OCI-LY3 (cell line): ENCODE results near the gene FOLR1.

ENCODE experiments used
- H2AFZ ChIP-seq: fragments of 200-600, 300-600 bp; shearing (Covaris generic); 2 replicates; pipeline ENCODE4 v1.6.0; 2014; ENCODE audit warnings: antibody characterized with exemption, low read depth, low read length
- H3K27ac ChIP-seq: fragments of 200-600, 300-600 bp; sonication (generic); 2 replicates; pipeline ENCODE4 v1.5.1; 2014; ENCODE audit warnings: mild to moderate bottlenecking, low read length, moderate library complexity, mixed read lengths
- H3K27me3 ChIP-seq: fragments of 200-600, 300-600 bp; sonication (generic); 2 replicates; pipeline ENCODE4 v1.6.1; 2014; ENCODE audit warnings: low read depth, low read length, mixed read lengths
- H3K36me3 ChIP-seq: fragments of 200-600, 300-600 bp; sonication (generic); replicated peaks from 2 replicates; pipeline ENCODE3; 2014; ENCODE audit warnings: low read depth, low read length, mixed read lengths
- H3K4me1 ChIP-seq: fragments of 300-600, 200-600 bp; sonication (generic); 2 replicates; pipeline ENCODE4 v1.6.1; 2014; ENCODE audit warnings: low read length, mixed read lengths
- H3K4me2 ChIP-seq: fragments of 200-600, 300-600 bp; sonication (generic); 2 replicates; pipeline ENCODE4 v1.6.1; 2014; ENCODE audit warnings: low read length, mixed read lengths
- H3K4me3 ChIP-seq: fragments of 300-600, 200-600 bp; sonication (generic); 2 replicates; pipeline ENCODE4 v1.5.1; 2014; ENCODE audit warnings: antibody characterized with exemption, mild to moderate bottlenecking, low read length, moderate library complexity
- H3K79me2 ChIP-seq: fragments of 300-600, 200-600 bp; shearing (Covaris generic); 2 replicates; pipeline ENCODE4 v1.6.1; 2014; ENCODE audit warnings: mild to moderate bottlenecking, low read length, mixed read lengths
- H3K9ac ChIP-seq: fragments of 300-600, 200-600 bp; shearing (Covaris generic); 2 replicates; pipeline ENCODE4 v1.6.0; 2014; ENCODE audit warnings: mild to moderate bottlenecking, low read length, moderate library complexity
- H3K9me3 ChIP-seq: fragments of 200-600, 300-600 bp; shearing (Covaris generic); 2 replicates; pipeline ENCODE4 v1.6.1; 2014; ENCODE audit warnings: low read length, mixed read lengths; ENCODE audit not compliant: insufficient read depth
- H4K20me1 ChIP-seq: fragments of 200-600, 300-600 bp; sonication (generic); 2 replicates; pipeline ENCODE4 v1.6.1; 2016; ENCODE audit warnings: low read length, mixed read lengths; ENCODE audit not compliant: insufficient read depth
- EZH2phosphoT487 ChIP-seq: fragments of 200-600 bp; shearing (Covaris generic); IDR thresholded peaks from 2 replicates; pipeline ENCODE4 v1.6.1; 2018; ENCODE audit warnings: antibody characterized with exemption, mixed run types, low read depth
- TF ChIP-seq, protein P1 (sequence below): fragments of 200-600, 300-600 bp; sonication (generic); IDR thresholded peaks from 2 replicates; pipeline ENCODE4 v1.5.1; 2014; ENCODE audit warnings: antibody characterized with exemption, low read length, low read depth

The FOLR1 gene

DNA sequence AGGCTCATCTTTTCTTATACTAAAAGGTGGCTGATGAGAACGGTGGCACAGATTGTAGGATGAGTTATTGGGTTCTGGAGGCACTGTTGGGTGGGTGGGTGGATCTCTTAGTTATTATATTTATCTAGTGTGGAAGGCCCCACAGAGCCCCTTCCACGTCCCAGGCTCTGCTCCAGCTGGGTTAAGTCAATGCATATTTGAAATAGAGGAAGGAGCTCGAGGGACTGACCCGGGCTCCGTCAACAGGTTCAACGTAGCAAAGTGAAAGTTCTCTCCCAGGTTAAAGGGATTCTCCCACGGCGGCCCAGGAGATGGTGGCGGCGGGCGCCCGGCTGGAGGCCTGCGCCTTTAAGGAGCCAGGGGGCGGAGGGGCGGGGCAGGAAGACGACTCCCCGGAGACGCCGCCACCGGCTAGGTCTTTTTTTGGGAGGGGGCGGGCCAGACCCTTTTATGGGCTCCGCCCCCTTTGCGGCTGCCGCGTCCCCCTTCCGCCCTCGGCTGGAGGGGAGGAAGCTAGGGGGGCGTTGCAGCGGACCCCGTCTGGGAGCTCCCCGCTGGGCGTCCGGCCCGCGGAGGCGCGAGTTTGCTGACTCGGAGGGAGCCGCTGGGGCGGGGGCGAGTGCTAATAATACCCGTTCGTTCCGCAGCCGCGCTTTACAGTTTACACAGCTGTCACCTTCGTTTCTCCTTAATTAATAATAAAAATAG, 31.1 kb downstream of the FOLR1 start:
- peak overlapping the region; percentile 86 for H3K27ac ChIP-seq
- peaks cover 8% of the 10 kb centered on the region for H3K36me3 ChIP-seq
- peaks cover 30% of the 10 kb centered on the region for H3K4me1 ChIP-seq
- peak overlapping the region; percentile 95 for H3K4me3 ChIP-seq
- no peaks in the 10 kb centered on the region for H3K9me3 ChIP-seq
- peak overlapping the region; percentile 97 for H3K4me2 ChIP-seq
- H3K79me2 ChIP-seq: peaks cover 33% of the 10 kb centered on the region
- H2AFZ ChIP-seq: peak overlapping the region; percentile 11; the same call in 1 of the 2 replicates
- peaks cover 24% of the 10 kb centered on the region for H4K20me1 ChIP-seq
- H3K27me3 ChIP-seq: no peaks in the 10 kb centered on the region
- H3K9ac ChIP-seq: peak overlapping the region; percentile 99
- TF ChIP-seq EZH2phosphoT487: no peak
- TF ChIP-seq, protein P1, sequence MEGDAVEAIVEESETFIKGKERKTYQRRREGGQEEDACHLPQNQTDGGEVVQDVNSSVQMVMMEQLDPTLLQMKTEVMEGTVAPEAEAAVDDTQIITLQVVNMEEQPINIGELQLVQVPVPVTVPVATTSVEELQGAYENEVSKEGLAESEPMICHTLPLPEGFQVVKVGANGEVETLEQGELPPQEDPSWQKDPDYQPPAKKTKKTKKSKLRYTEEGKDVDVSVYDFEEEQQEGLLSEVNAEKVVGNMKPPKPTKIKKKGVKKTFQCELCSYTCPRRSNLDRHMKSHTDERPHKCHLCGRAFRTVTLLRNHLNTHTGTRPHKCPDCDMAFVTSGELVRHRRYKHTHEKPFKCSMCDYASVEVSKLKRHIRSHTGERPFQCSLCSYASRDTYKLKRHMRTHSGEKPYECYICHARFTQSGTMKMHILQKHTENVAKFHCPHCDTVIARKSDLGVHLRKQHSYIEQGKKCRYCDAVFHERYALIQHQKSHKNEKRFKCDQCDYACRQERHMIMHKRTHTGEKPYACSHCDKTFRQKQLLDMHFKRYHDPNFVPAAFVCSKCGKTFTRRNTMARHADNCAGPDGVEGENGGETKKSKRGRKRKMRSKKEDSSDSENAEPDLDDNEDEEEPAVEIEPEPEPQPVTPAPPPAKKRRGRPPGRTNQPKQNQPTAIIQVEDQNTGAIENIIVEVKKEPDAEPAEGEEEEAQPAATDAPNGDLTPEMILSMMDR: no peak; the same call in 1 of the 2 replicates

DNA sequence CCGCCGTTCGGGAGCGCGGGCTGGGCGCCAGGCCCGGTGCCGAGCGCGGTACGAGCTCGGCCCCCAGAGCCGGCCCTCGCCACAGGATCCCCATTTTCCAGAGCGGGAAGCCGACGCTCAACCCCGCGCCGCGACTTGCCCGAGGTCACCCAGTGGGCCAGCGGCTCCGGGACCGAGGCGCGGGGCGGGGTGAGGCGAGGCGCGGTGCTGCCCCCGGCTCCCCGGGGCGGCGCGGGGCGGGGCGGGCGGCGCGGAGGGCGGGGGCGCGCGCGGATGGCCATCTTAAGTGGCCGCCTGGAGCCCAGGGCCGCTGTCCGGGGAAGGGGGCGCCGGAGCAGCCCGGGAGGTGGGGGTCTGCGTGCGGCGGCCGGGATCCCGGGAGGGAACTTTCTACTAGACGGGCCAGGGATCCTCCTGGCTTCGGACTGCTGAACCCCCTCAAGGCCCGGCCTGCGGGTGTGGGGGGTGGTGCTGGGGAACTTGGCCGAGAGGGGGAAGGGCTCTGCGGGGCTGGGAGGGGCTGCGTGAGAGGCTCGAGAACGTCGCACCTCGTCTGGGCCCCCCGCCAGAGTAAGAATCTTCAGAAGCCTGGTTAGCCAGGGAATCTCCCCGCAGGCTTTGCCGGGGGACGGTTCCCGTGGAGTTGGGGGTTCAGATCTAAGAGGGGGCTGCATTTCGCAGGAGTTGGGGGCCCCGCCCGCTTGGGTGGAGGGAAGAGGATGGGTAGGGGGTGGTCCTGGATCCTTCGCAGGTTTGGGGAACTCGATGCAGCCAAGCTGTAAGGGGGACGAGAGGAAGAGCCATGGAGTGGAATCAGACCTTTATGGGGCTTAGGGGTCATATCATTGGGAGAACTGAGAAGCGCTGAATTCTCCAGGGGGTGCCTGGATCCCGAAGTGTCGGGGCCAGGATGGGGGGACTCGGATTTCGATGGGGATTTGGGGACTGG, 31.9 kb downstream of the FOLR1 start:
- Histone ChIP-seq H3K9ac (peak overlapping the region; percentile 99), H3K4me2 (peak overlapping the region; percentile 97), H3K4me1 (peaks cover 25% of the 10 kb centered on the region), H3K27ac (peak overlapping the region; percentile 86), H3K9me3 (no peaks in the 10 kb centered on the region), H2AFZ (peak overlapping the region; percentile 11; the same call in 1 of the 2 replicates), H3K36me3 (peaks cover 16% of the 10 kb centered on the region), H4K20me1 (peaks cover 24% of the 10 kb centered on the region), H3K79me2 (peaks cover 33% of the 10 kb centered on the region), H3K27me3 (no peaks in the 10 kb centered on the region), H3K4me3 (peak overlapping the region; percentile 95)
- TF ChIP-seq, protein P1: no peak
- no peak for TF ChIP-seq EZH2phosphoT487

DNA sequence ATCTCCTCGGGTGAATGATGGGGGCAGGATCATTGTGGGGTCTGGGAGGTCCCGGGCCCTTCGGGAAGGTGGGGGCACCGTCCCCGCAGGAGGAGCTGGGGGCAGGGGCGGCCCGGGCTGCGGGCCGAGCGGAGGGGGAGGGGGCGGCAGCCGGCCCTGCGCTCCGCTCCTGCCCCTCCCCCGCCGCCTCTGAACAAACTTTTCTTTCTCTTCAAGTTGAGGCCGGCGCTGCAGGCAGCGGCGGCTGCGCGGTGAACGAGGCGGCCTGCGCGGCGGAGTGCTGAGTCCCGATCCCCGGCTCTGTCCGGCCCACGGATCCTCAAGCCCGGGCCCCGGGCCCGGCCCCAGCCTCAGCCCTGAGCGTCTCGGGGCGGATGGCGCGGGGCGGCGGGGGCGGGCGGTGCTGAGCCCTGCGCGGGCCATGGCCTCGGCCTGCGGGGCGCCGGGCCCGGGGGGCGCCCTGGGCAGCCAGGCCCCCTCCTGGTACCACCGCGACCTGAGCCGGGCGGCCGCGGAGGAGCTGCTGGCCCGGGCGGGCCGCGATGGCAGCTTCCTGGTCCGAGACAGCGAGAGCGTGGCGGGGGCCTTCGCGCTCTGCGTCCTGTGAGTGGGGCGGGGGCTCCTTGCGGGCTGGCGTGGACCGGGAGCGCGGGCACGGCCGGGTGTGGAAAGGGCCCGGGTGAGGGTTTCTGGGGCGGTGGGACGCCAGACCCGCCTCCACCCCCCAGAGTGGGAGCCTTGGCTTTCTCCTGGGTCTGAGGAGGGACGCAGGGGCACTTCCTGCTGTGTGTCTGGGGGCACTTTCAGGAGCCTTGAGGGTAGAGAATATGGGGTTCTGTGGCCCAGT, 32.8 kb downstream of the FOLR1 start, which contains the start of gene INPPL1:
Gene INPPL1 (plus strand): TSS at position 204 of the 847 bp plus-strand sequence. CDS start 218 bp downstream, at position 422.
- peaks cover 33% of the 10 kb centered on the region for H3K79me2 ChIP-seq
- peaks cover 24% of the 10 kb centered on the region for H4K20me1 ChIP-seq
- peaks cover 25% of the 10 kb centered on the region for H3K36me3 ChIP-seq
- H3K4me1 ChIP-seq: peaks cover 25% of the 10 kb centered on the region
- H3K9me3 ChIP-seq: no peaks in the 10 kb centered on the region
- H3K27ac ChIP-seq: peak within 1 kb of the TSS; percentile 86
- no peak for TF ChIP-seq EZH2phosphoT487
- TF ChIP-seq, protein P1: no peak
- H2AFZ ChIP-seq: peak within 1 kb of the TSS; percentile 11; the same call in 1 of the 2 replicates
- peak within 1 kb of the TSS; percentile 97 for H3K4me2 ChIP-seq
- H3K4me3 ChIP-seq: peak within 1 kb of the TSS; percentile 95
- no peaks in the 10 kb centered on the region for H3K27me3 ChIP-seq
- H3K9ac ChIP-seq: peak within 1 kb of the TSS; percentile 99
